HepG2 (cell line): ENCODE results near the gene CXADR. TPM values are rescaled to one million over a fixed set of nuclear protein-coding genes. Genes with fewer than 3 reads are reported as not detected.

ENCODE experiments used
- ATAC-seq: fragments of 200-7000 bp; cut with Tn5 transposase; 3 replicates; pipeline ENCODE4 v1.9.1; 2020; ENCODE audit warnings: mild to moderate bottlenecking, moderate library complexity
- BruUV-seq: library from RNA; stranded (reverse); fragments of 400-500 nt; replicated peaks from 2 replicates; lab custom pipeline; 2021; lab: Mats Ljungman, UMichigan
- CTCF ChIA-PET: fragments of 300-600 bp; formaldehyde crosslinking; extraction: SDS; loops from one replicate; lab custom pipeline; 2021; ENCODE audit warnings: low total read pairs, inconsistent platforms, low intra/inter-chr PET ratio; lab: Yijun Ruan, JAX
- POLR2A ChIA-PET: fragments of 350-600 bp; sonication (Branson Sonifier 250); formaldehyde crosslinking; loops from one replicate; lab custom pipeline; 2020; ENCODE audit warnings: antibody characterized with exemption, inconsistent platforms; lab: Yijun Ruan, JAX
- DNase-seq: peaks from one replicate; pipeline ENCODE4 v3.0.0-alpha.2; 2015; ENCODE audit warnings: low spot score
- FAIRE-seq: peaks from 3 replicates; lab custom pipeline; 2011; peaks lifted over from hg19 to GRCh38; lab: Jason Lieb, UNC
- H2AFZ ChIP-seq: one replicate; pipeline ENCODE4 v1.6.1; 2011; ENCODE audit warnings: low read length, inconsistent platforms
- H3K27ac ChIP-seq: fragments of 300-600 bp; 3 replicates; pipeline ENCODE4 v1.8.0; 2011; ENCODE audit warnings: mixed run types, mild to moderate bottlenecking, mixed read lengths, low read length, inconsistent platforms; ENCODE audit not compliant: insufficient read depth; ENCODE audit errors: extremely low read length
- H3K27me3 ChIP-seq, 2 experiments: fragments of 200-600 bp in 1 of 2; 2 replicates in 1 of 2; 3 replicates in 1 of 2; pipeline versions ENCODE4 v1.6.0 to v1.8.0; 2011; ENCODE audit warnings: low read length in 2 of 2, mild to moderate bottlenecking in 2 of 2, moderate library complexity in 2 of 2, inconsistent platforms in 1 of 2; ENCODE audit not compliant: insufficient read depth in 2 of 2, control insufficient read depth in 1 of 2
- H3K36me3 ChIP-seq, 2 experiments: fragments of 200-600 bp in 1 of 2; replicated peaks in 1 of 2; 2 replicates in 1 of 2; 3 replicates in 1 of 2; pipeline versions ENCODE4 v1.5.1 to v1.8.0; 2011; ENCODE audit warnings: low read length in 2 of 2, inconsistent platforms in 1 of 2; ENCODE audit not compliant: insufficient read depth in 2 of 2, control insufficient read depth in 1 of 2
- H3K4me1 ChIP-seq: 2 replicates; pipeline ENCODE4 v1.5.1; 2012; ENCODE audit warnings: low read length, inconsistent platforms; ENCODE audit not compliant: insufficient read depth
- H3K4me2 ChIP-seq: 2 replicates; pipeline ENCODE4 v1.6.0; 2011; ENCODE audit warnings: low read depth, low read length, inconsistent platforms
- H3K4me3 ChIP-seq, 3 experiments: fragments of 200-600 bp in 1 of 3; sonication (generic), shearing (Covaris generic) in 1 of 3; replicated peaks in 1 of 3; 2 replicates each; pipeline ENCODE4 v1.5.1; 2011 to 2016; ENCODE audit warnings: low read length in 3 of 3, inconsistent platforms in 2 of 3, low read depth in 2 of 3, mild to moderate bottlenecking in 2 of 3, control low read depth in 1 of 3, mixed read lengths in 1 of 3; ENCODE audit not compliant: insufficient read depth in 1 of 3
- H3K79me2 ChIP-seq: one replicate; pipeline ENCODE4 v1.6.1; 2011; ENCODE audit warnings: low read length, inconsistent platforms; ENCODE audit not compliant: insufficient read depth
- H3K9ac ChIP-seq: 2 replicates; pipeline ENCODE4 v1.6.0; 2011; ENCODE audit warnings: mild to moderate bottlenecking, low read depth, low read length, inconsistent platforms; ENCODE audit not compliant: insufficient read depth
- H3K9me3 ChIP-seq: 2 replicates; pipeline ENCODE4 v1.5.1; 2012; ENCODE audit warnings: mild to moderate bottlenecking, low read length
- H4K20me1 ChIP-seq: 2 replicates; pipeline ENCODE4 v1.6.0; 2011; ENCODE audit warnings: inconsistent platforms, mild to moderate bottlenecking, low read length, moderate library complexity; ENCODE audit not compliant: insufficient read depth
- BCL6 ChIP-seq: IDR thresholded peaks from 2 replicates; pipeline ENCODE4 v1.6.1; 2016; ENCODE audit warnings: missing genetic modification reagents, missing compliant biosample characterization
- CEBPG ChIP-seq: IDR thresholded peaks from 2 replicates; pipeline ENCODE4 v1.6.1; 2016
- DBP ChIP-seq: sonication (generic); formaldehyde crosslinking; IDR thresholded peaks from 2 replicates; pipeline ENCODE4 v1.4.0; 2020; ENCODE audit warnings: missing genetic modification reagents; ENCODE audit errors: not compliant biosample characterization
- GABPA ChIP-seq, 2 experiments: IDR thresholded peaks; 2 replicates each; pipeline ENCODE4 v1.6.1; 2011 to 2016; ENCODE audit warnings: low read depth in 2 of 2, low read length in 1 of 2, missing biosample characterization in 1 of 2, missing genetic modification characterization in 1 of 2
- HDAC1 ChIP-seq: sonication (generic); formaldehyde crosslinking; IDR thresholded peaks from 2 replicates; pipeline ENCODE4 v1.5.1; 2020; ENCODE audit warnings: mild to moderate bottlenecking, missing genetic modification reagents
- HMGA1 ChIP-seq: sonication (generic); formaldehyde crosslinking; conservative IDR thresholded peaks from 2 replicates; pipeline ENCODE4 v1.4.0; 2020; ENCODE audit warnings: missing genetic modification reagents
- HOXA5 ChIP-seq: sonication (generic); formaldehyde crosslinking; IDR thresholded peaks from 2 replicates; pipeline ENCODE4 v1.4.0; 2020; ENCODE audit warnings: missing genetic modification reagents
- ISL2 ChIP-seq: sonication (generic); formaldehyde crosslinking; IDR thresholded peaks from 2 replicates; pipeline ENCODE4 v1.5.0; 2020; ENCODE audit warnings: missing genetic modification reagents
- NKX3-1 ChIP-seq: sonication (generic); formaldehyde crosslinking; IDR thresholded peaks from 2 replicates; pipeline ENCODE4 v1.5.0; 2020; ENCODE audit warnings: missing genetic modification reagents
- NR1H2 ChIP-seq: sonication (generic); formaldehyde crosslinking; IDR thresholded peaks from 2 replicates; pipeline ENCODE4 v1.8.1; 2022; ENCODE audit warnings: low read depth, missing genetic modification reagents, borderline replicate concordance
- PAXIP1 ChIP-seq: sonication (generic); formaldehyde crosslinking; conservative IDR thresholded peaks from 2 replicates; pipeline ENCODE4 v1.4.0; 2020; ENCODE audit warnings: mild to moderate bottlenecking, missing genetic modification reagents, moderate library complexity
- TFE3 ChIP-seq: IDR thresholded peaks from 2 replicates; pipeline ENCODE4 v1.6.1; 2016
- U2AF2 ChIP-seq: fragments of 200-400 bp; formaldehyde crosslinking; IDR thresholded peaks from 2 replicates; pipeline ENCODE4 v1.6.1; 2017; ENCODE audit warnings: low read depth, mild to moderate bottlenecking, low read length
- ZGPAT ChIP-seq: IDR thresholded peaks from 2 replicates; pipeline ENCODE4 v1.6.1; 2016; ENCODE audit warnings: mild to moderate bottlenecking
- ZNF121 ChIP-seq: sonication (generic); formaldehyde crosslinking; IDR thresholded peaks from 2 replicates; pipeline ENCODE4 v1.5.0; 2020; ENCODE audit warnings: mild to moderate bottlenecking, missing genetic modification reagents
- ZNF484 ChIP-seq: sonication (generic); formaldehyde crosslinking; IDR thresholded peaks from 2 replicates; pipeline ENCODE4 v1.5.1; 2020; ENCODE audit warnings: mild to moderate bottlenecking, low read depth, missing genetic modification reagents, borderline replicate concordance
- WGBS: methylation state at CpG from one replicate; pipeline ENCODE4 v1.1.6; 2017; ENCODE audit warnings: low lambda C conversion rate; 5-methylcytosine and 5-hydroxymethylcytosine counted together
- in situ Hi-C: cut with HindIII; loops from 2 replicates; pipeline ENCODE4 v1.10.0; 2017; ENCODE audit warnings: low pct_unique_long_range_greater_than_20kb; ENCODE audit not compliant: extremely low pct_ligation_motif_present
- intact Hi-C: fragments of 100-400 bp; cut with micrococcal nuclease; formaldehyde crosslinking; loops from one replicate; pipeline ENCODE4 v1.10.0; 2022; ENCODE audit not compliant: unreplicated experiment
- polyA plus RNA-seq, 8 experiments: library from polyadenylated mRNA; depleted of rRNA in 3 of 8; stranded (reverse) in 7 of 8; unstranded in 1 of 8; fragments of >200 nt; fragmentation: Illumina TruSeq in 4 of 8; extraction: Trizol in 4 of 8; gene quantifications; 2 replicates each; pipeline versions ENCODE4 v1.2.1 to v1.2.3, GENCODE V29; 2011 to 2016; ENCODE audit warnings: low read depth in 4 of 8, missing spikeins in 1 of 8, mixed read lengths in 1 of 8; ENCODE audit not compliant: insufficient read depth in 1 of 8
- total RNA-seq, 5 experiments: library from RNA; depleted of rRNA; stranded (reverse); fragments of >200 nt; fragmentation: Illumina TruSeq; extraction: Trizol; gene quantifications; 2 replicates each; pipeline ENCODE4 v1.2.3, GENCODE V29; 2016; ENCODE audit warnings: low read depth in 1 of 5

The CXADR gene
- total and polyA plus RNA-seq, 2 of the 13 experiments (the other 11 are each of a cell fraction or from before 2014, with no cell fraction given) = 86.8 to 110 TPM

- no peaks in the 10 kb centered on the region for H3K9me3 ChIP-seq
- H3K4me3 ChIP-seq = no peak overlapping the region
- no peaks in the 10 kb centered on the region for H3K79me2 ChIP-seq
- H3K9ac ChIP-seq = no peak overlapping the region
- BruUV-seq = no TSS peak
- ChIA-PET CTCF (no interaction called here), POLR2A (no interaction called here)
- H2AFZ ChIP-seq = peak overlapping the region; percentile 84
- H3K27me3 ChIP-seq = no peaks in the 10 kb centered on the region
- in situ Hi-C loops (no loop called here), intact Hi-C loops (no loop called here)
- peak overlapping the region; percentile 18; the same call in 1 of the 2 replicates for H3K4me2 ChIP-seq
- peaks cover 59% of the 10 kb centered on the region for H3K4me1 ChIP-seq
- peak; percentile 63 for DNase-seq
- 49% methylated on average over 4 of the region's 4 CpGs for WGBS
- peak; percentile 51 for FAIRE-seq
- peak; percentile 19 for ATAC-seq
- no peaks in the 10 kb centered on the region for H4K20me1 ChIP-seq
- no peaks in the 10 kb centered on the region for H3K36me3 ChIP-seq
- H3K27ac ChIP-seq = peak overlapping the region; percentile 71
- TF ChIP-seq ZNF484 (CRISPR knock-in tag) = no peak
- TF ChIP-seq DBP (CRISPR knock-in tag) = no peak
- TF ChIP-seq U2AF2 = no peak
- TF ChIP-seq HOXA5 (CRISPR knock-in tag) = no peak
- TF ChIP-seq HDAC1 (CRISPR knock-in tag) = peak; percentile 39; the same call in 1 of the 2 replicates
- TF ChIP-seq CEBPG (CRISPR knock-in tag) = 0 out of 2 replicates have a peak, but pooled peaks have one; percentile 10
- TF ChIP-seq ISL2 (CRISPR knock-in tag) = peak; percentile 42; the same call in 1 of the 2 replicates
- TF ChIP-seq GABPA (IDR thresholded peaks at IDR 0.05; ENCODE audit: low read depth, low read length) = no peak
- TF ChIP-seq GABPA (CRISPR knock-in tag; IDR thresholded peaks at IDR 0.05; ENCODE audit: low read depth) = 0 out of 2 replicates have a peak, but pooled peaks have one; percentile 11
- TF ChIP-seq ZNF121 = no peak
- TF ChIP-seq HMGA1 (CRISPR knock-in tag) = no peak
- peak; percentile 42 for TF ChIP-seq PAXIP1 (CRISPR knock-in tag)
- no peak for TF ChIP-seq NKX3-1 (CRISPR knock-in tag)
- no peak for TF ChIP-seq TFE3 (CRISPR knock-in tag)
- TF ChIP-seq BCL6 (CRISPR knock-in tag) = 0 out of 2 replicates have a peak, but pooled peaks have one; percentile 28
- TF ChIP-seq NR1H2 (CRISPR knock-in tag) = no peak
- 0 out of 2 replicates have a peak, but pooled peaks have one; percentile 24 for TF ChIP-seq ZGPAT (CRISPR knock-in tag)
These were observed 36.8 kb upstream of the CXADR start for GRCh38 chr21:17476006-17476405.
